ENCODE measurements around the gene HELB.

HELB gene

GRCh38 chr12:66301944-66302826, at the start of gene HELB:
Gene HELB (plus strand): TSS chr12:66302493. CDS start chr12:66302604, 111 bp downstream.
- TF ChIP-seq GATA2 (IDR thresholded peaks at IDR 0.05; ENCODE audit: low read depth, low read length) (no peak), GATA3 (IDR thresholded peaks at IDR 0.05; ENCODE audit: low read depth, low read length) (no peak)

DNA sequence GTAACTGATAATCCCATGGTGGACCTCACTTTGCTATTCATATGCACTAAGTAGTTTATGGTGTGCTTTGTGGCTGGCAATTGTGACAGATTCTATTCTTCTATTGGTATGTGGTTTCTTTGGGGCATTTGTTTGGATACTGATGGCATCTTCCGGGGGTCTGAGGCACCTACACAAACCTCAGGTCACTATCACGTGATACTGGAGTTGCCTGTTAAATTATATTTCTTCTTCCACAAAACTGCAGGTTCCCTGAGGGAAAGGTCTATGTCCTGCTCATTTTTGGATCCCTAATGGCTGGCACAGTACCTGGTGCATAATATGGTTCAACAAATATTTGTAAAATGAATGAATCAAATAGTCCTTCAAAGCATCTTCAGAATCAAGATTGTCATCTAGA, 49.5 kb upstream of the HELB start:
- TF ChIP-seq GATA2 (IDR thresholded peaks at IDR 0.05; ENCODE audit: low read depth, low read length) (no peak), GATA3 (IDR thresholded peaks at IDR 0.05; ENCODE audit: low read depth, low read length) (no peak)

GRCh38 chr12:66255737-66256136, 46.6 kb upstream of the HELB start:
- TF ChIP-seq GATA3 (IDR thresholded peaks at IDR 0.05; ENCODE audit: low read depth, low read length) (no peak), GATA2 (IDR thresholded peaks at IDR 0.05; ENCODE audit: low read depth, low read length) (no peak)

DNA sequence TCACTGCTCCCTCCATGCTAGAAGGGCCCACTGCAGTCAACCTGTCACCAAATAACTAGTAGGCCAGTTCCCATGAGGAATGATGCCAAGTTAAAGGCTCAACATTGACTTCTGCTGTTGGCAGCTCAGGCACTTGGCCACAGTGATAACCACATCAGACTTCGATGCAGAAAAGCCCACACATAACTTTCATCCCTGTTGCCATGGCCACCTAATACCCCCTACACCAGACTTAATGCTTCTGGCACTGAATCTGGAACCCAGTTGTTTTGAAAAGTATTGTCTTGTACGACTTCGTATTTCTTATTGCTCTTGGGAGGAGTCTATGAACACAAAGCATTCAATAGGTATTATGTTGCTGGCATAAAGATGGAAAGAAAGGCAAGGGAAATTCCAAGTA, 44.3 kb upstream of the HELB start:
- TF ChIP-seq GATA2 (IDR thresholded peaks at IDR 0.05; ENCODE audit: low read depth, low read length) (no peak), GATA3 (IDR thresholded peaks at IDR 0.05; ENCODE audit: low read depth, low read length) (no peak)

- TF ChIP-seq GATA2 (IDR thresholded peaks at IDR 0.05; ENCODE audit: low read depth, low read length), result no peak
- no peak for TF ChIP-seq GATA3 (IDR thresholded peaks at IDR 0.05; ENCODE audit: low read depth, low read length)
These were observed 39.6 kb upstream of the HELB start for GRCh38 chr12:66262737-66263136.

- no peak for TF ChIP-seq GATA3 (IDR thresholded peaks at IDR 0.05; ENCODE audit: low read depth, low read length)
- no peak for TF ChIP-seq GATA2 (IDR thresholded peaks at IDR 0.05; ENCODE audit: low read depth, low read length)
These were observed 33.7 kb upstream of the HELB start for GRCh38 chr12:66268562-66268961.

GRCh38 chr12:66269142-66269541, 33.2 kb upstream of the HELB start:
- TF ChIP-seq GATA3 (IDR thresholded peaks at IDR 0.05; ENCODE audit: low read depth, low read length) (no peak), GATA2 (IDR thresholded peaks at IDR 0.05; ENCODE audit: low read depth, low read length) (no peak)

DNA sequence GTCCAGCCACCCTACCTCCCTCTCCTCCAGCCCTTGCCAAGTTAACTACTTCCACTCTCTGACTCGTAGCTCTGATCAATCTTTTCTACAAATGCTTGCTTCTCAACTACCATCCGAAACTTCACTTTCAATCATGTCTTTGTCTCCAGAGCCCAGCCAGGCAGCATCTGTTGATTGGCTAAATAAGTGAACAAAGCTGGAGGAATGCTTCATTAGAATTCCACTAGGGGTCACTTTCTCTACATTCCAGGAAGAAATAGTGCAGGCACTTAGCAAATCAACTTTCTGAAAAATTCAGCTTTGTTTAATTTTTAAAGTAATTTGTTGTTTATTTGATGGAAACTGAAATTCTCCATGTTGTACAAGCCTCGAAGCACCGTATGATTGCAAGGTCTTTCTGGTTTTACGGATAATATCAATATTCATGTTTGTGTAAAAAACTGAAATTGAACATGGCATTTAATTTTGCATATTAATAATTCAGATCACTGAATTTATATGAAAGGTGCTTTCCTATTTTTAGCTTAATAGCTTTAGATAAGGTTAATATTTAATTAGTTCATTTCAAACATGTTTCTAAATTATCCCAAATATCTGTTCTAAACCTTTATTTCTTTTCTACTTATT, 32.4 kb upstream of the HELB start:
- no peak for TF ChIP-seq GATA3 (IDR thresholded peaks at IDR 0.05; ENCODE audit: low read depth, low read length)
- no peak for TF ChIP-seq GATA2 (IDR thresholded peaks at IDR 0.05; ENCODE audit: low read depth, low read length)

GRCh38 chr12:66270613-66271012, 31.7 kb upstream of the HELB start:
- TF ChIP-seq GATA2 (IDR thresholded peaks at IDR 0.05; ENCODE audit: low read depth, low read length) (no peak), GATA3 (IDR thresholded peaks at IDR 0.05; ENCODE audit: low read depth, low read length) (no peak)

GRCh38 chr12:66272650-66273049, 29.6 kb upstream of the HELB start:
- no peak for TF ChIP-seq GATA2 (IDR thresholded peaks at IDR 0.05; ENCODE audit: low read depth, low read length)
- TF ChIP-seq GATA3 (IDR thresholded peaks at IDR 0.05; ENCODE audit: low read depth, low read length), result no peak

- no peak for TF ChIP-seq GATA2 (IDR thresholded peaks at IDR 0.05; ENCODE audit: low read depth, low read length)
These were observed 29.1 kb upstream of the HELB start for GRCh38 chr12:66273147-66273546.

- TF ChIP-seq GATA2 (IDR thresholded peaks at IDR 0.05; ENCODE audit: low read depth, low read length) (no peak), GATA3 (IDR thresholded peaks at IDR 0.05; ENCODE audit: low read depth, low read length) (no peak)
These were observed 27.3 kb upstream of the HELB start for GRCh38 chr12:66275040-66275439.

GRCh38 chr12:66279123-66279712, 23.1 kb upstream of the HELB start:
- TF ChIP-seq GATA3 (IDR thresholded peaks at IDR 0.05; ENCODE audit: low read depth, low read length) (no peak), GATA2 (IDR thresholded peaks at IDR 0.05; ENCODE audit: low read depth, low read length) (no peak)

- TF ChIP-seq GATA3 (IDR thresholded peaks at IDR 0.05; ENCODE audit: low read depth, low read length) (no peak), GATA2 (IDR thresholded peaks at IDR 0.05; ENCODE audit: low read depth, low read length) (no peak)
These were observed 21.7 kb upstream of the HELB start for GRCh38 chr12:66280561-66280960.

GRCh38 chr12:66282244-66282643, 20.0 kb upstream of the HELB start:
- TF ChIP-seq GATA3 (IDR thresholded peaks at IDR 0.05; ENCODE audit: low read depth, low read length) (no peak), GATA2 (IDR thresholded peaks at IDR 0.05; ENCODE audit: low read depth, low read length) (no peak)
